Gastrocnemius medialis (tissue), 4 donors: ENCODE data around the gene PLEKHG4B. TPM values are rescaled to one million over a fixed set of nuclear protein-coding genes. Genes with fewer than 3 reads are reported as not detected.

Experiments
- ATAC-seq, 2 donors: fragments of 150-250 bp; one replicate each; pipeline ENCODE4 v1.9.1; 2016
- DNase-seq, 2 donors: peaks; one replicate each; pipeline ENCODE4 v3.0.0-alpha.2; 2019
- H3K27ac ChIP-seq, 4 donors: fragments of 200-600 bp; sonication (generic); 1 replicate in 1 of 4; 2 replicates in 3 of 4; pipeline ENCODE4 v1.5.1; 2016 to 2018; ENCODE audit warnings: mild to moderate bottlenecking in 2 of 4, moderate library complexity in 1 of 4
- H3K27me3 ChIP-seq, 3 donors: fragments of 200-600 bp; sonication (generic) in 2 of 3; 1 replicate in 1 of 3; 2 replicates in 2 of 3; pipeline versions ENCODE4 v1.5.1 to v1.6.0; 2016 to 2019; ENCODE audit warnings: mild to moderate bottlenecking in 1 of 3, moderate library complexity in 1 of 3
- H3K36me3 ChIP-seq, 2 donors: fragments of 200-600 bp; sonication (generic) in 1 of 2; one replicate each; pipeline ENCODE4 v1.5.1; 2017 to 2018
- H3K4me1 ChIP-seq, 2 donors: fragments of 200-600 bp; sonication (generic) in 1 of 2; one replicate each; pipeline ENCODE4 v1.5.1; 2016 to 2017; ENCODE audit warnings: mild to moderate bottlenecking in 2 of 2
- H3K4me3 ChIP-seq, 4 donors: fragments of 200-600 bp; sonication (generic) in 3 of 4; 1 replicate in 1 of 4; 2 replicates in 3 of 4; pipeline ENCODE4 v1.5.1; 2016 to 2019; ENCODE audit warnings: mild to moderate bottlenecking in 2 of 4
- H3K9me3 ChIP-seq, 3 donors: fragments of 200-600 bp; sonication (generic) in 2 of 3; 1 replicate in 1 of 3; 2 replicates in 2 of 3; pipeline ENCODE4 v1.5.1; 2016 to 2019
- POLR2A ChIP-seq, 2 donors: fragments of 450-650 bp; IDR thresholded peaks; one replicate each; pipeline ENCODE4 v1.6.1; 2017; ENCODE audit warnings: antibody characterized with exemption in 2 of 2, mild to moderate bottlenecking in 2 of 2, moderate library complexity in 2 of 2
- in situ Hi-C, 4 donors: fragments of 200-750 bp; cut with MboI; loops; one replicate each; pipeline versions ENCODE4 v1.15.0 to v1.8.0; 2017; ENCODE audit warnings: low sequenced_read_pairs in 4 of 4
- intact Hi-C: fragments of 100-400 bp; cut with DNase I; formaldehyde crosslinking; loops from one replicate; pipeline ENCODE4 v1.15.1; 2023; ENCODE audit warnings: low total_unique reads
- total RNA-seq, 4 donors: library from RNA; depleted of rRNA; stranded (reverse); fragments of >200 nt; gene quantifications; one replicate each; pipeline versions ENCODE4 v1.1.0 to v1.2.3, GENCODE V29; 2016
- TF ChIP-seq, protein P1 (sequence below), 5 experiments: fragments of 450-650 bp in 3 of 5; fragments of 200-600 bp in 2 of 5; sonication (generic) in 2 of 5; IDR thresholded peaks in 4 of 5; conservative IDR thresholded peaks in 1 of 5; 1 replicate in 4 of 5; 2 replicates in 1 of 5; pipeline ENCODE4 v1.5.1; 2016 to 2019; ENCODE audit warnings: antibody characterized with exemption in 5 of 5, mild to moderate bottlenecking in 3 of 5, moderate library complexity in 3 of 5

Gene PLEKHG4B
- total RNA-seq, 4 donors from 2014 or later: not detected

DNA sequence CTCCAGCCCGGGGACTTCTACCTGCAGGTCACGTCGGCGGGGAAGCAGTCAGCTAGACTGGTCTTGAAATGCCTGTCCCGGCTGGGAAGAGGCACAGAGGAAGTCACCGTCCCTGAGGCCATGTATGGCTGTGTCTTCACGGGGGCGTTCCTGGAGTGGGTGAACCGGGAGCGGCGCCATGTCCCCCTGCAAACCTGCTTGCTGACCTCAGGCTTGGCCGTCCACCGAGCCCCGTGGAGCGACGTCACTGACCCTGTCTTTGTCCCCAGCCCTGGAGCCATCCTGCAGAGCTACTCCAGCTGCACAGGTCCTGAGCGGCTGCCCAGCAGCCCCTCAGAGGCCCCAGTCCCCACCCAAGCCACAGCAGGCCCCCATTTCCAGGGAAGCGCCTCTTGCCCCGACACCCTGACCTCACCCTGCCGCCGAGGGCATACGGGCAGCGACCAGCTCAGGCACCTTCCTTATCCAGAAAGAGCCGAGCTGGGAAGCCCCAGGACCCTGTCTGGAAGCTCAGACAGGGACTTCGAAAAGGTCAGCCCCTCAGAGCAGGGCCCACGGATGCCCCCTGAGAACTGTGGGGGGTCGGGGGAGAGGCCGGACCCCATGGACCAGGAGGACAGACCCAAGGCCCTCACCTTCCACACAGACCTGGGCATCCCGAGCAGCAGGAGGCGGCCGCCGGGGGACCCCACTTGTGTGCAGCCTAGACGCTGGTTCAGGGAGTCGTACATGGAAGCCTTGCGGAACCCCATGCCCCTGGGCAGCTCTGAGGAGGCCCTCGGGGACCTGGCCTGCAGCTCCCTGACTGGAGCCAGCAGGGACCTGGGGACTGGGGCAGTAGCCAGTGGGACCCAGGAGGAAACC is 47.8 kb downstream of the PLEKHG4B start:
- no peaks in the 10 kb centered on the region for H3K36me3 ChIP-seq
- intact Hi-C loops (no loop called here), in situ Hi-C loops (no loop called here)
- H3K27me3 ChIP-seq: no peaks in the 10 kb centered on the region
- H3K27ac ChIP-seq: no peak overlapping the region
- no peak for TF ChIP-seq POLR2A (IDR thresholded peaks at IDR 0.05)
- TF ChIP-seq, protein P1, sequence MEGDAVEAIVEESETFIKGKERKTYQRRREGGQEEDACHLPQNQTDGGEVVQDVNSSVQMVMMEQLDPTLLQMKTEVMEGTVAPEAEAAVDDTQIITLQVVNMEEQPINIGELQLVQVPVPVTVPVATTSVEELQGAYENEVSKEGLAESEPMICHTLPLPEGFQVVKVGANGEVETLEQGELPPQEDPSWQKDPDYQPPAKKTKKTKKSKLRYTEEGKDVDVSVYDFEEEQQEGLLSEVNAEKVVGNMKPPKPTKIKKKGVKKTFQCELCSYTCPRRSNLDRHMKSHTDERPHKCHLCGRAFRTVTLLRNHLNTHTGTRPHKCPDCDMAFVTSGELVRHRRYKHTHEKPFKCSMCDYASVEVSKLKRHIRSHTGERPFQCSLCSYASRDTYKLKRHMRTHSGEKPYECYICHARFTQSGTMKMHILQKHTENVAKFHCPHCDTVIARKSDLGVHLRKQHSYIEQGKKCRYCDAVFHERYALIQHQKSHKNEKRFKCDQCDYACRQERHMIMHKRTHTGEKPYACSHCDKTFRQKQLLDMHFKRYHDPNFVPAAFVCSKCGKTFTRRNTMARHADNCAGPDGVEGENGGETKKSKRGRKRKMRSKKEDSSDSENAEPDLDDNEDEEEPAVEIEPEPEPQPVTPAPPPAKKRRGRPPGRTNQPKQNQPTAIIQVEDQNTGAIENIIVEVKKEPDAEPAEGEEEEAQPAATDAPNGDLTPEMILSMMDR (IDR thresholded peaks at IDR 0.05 in 4 of 5, conservative IDR thresholded peaks at IDR 0.05 in 1 of 5): no peak
- no peaks in the 10 kb centered on the region for H3K4me1 ChIP-seq
- no peaks in the 10 kb centered on the region for H3K9me3 ChIP-seq
- ATAC-seq (no peak), DNase-seq (no peak)
- no peak overlapping the region for H3K4me3 ChIP-seq

DNA sequence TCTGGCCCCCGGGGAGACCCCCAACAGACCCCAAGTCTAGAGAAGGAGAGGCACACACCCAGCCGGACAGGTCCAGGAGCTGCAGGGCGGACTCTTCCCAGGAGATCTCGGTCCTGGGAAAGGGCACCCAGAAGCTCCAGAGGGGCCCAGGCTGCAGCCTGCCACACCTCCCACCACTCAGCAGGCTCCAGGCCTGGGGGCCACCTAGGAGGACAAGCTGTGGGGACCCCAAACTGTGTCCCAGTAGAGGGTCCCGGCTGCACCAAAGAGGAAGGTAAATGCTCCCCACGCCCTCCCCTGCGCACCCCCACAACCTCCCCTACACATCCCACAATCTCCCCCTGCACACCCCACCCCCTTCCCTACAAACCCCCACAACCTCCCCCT is 48.5 kb downstream of the PLEKHG4B start:
- in situ Hi-C loops: no loop called here
- Histone ChIP-seq H3K4me1 (no peaks in the 10 kb centered on the region), H3K4me3 (no peak overlapping the region), H3K9me3 (no peaks in the 10 kb centered on the region), H3K36me3 (no peaks in the 10 kb centered on the region), H3K27ac (no peak overlapping the region), H3K27me3 (peaks cover 0 to 4% (median 0%) of the 10 kb centered on the region in 3 donors)
- no peak for DNase-seq
- intact Hi-C loops: no loop called here
- ATAC-seq: no peak
- TF ChIP-seq POLR2A (IDR thresholded peaks at IDR 0.05): no peak
- TF ChIP-seq, protein P1 (IDR thresholded peaks at IDR 0.05 in 4 of 5, conservative IDR thresholded peaks at IDR 0.05 in 1 of 5): no peak

DNA sequence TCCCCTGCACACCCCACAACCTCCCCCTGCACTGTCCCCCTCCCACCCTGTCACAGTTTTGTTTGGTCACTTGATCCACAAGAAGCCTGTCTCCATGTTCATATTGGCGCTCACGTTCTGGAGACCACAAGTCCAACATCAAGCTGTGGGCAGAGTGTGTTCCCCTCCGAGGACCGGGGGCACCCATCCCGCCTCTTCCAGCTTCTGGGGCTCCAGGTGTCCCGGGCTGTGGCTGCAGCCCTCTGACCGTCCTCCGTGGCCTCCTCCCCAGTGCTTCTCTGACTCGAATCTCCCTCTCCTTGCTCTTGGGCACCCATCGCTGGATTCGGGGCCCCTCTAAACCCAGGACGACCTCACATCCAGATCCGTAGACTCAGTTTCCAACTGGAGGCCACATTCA is 49.2 kb downstream of the PLEKHG4B start:
- no peak for ATAC-seq
- no peaks in the 10 kb centered on the region for H3K36me3 ChIP-seq

DNA sequence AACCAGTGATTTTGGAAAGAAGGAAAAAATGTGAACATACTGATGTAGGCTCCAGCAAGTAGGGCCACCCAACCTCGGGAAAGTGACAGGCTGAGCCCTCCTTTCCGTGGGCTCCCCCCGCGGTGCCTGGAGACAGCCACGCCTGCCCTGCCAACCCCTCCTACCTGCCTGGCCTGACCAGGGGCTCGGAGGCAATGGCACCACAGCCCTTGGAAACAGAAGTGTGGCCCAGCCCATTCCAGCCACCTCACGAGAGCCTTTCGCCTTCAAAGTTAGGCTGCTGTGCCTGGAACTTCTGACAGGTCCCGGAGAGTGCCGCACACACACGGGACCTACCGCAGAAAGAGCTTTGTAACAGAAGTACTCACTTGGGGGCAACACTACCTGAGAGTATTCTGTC is 49.8 kb downstream of the PLEKHG4B start:
- Histone ChIP-seq H3K9me3 (no peaks in the 10 kb centered on the region), H3K36me3 (no peaks in the 10 kb centered on the region)

More for the DNA sequence above, 49.2 kb downstream of the PLEKHG4B start:
- no peaks in the 10 kb centered on the region for H3K9me3 ChIP-seq
- peaks cover 0 to 4% (median 0%) of the 10 kb centered on the region in 3 donors for H3K27me3 ChIP-seq
- H3K4me1 ChIP-seq: no peaks in the 10 kb centered on the region
- H3K4me3 ChIP-seq: no peak overlapping the region
- in situ Hi-C loops: no loop called here
- no peak for TF ChIP-seq POLR2A (IDR thresholded peaks at IDR 0.05)
- TF ChIP-seq, protein P1 (IDR thresholded peaks at IDR 0.05 in 4 of 5, conservative IDR thresholded peaks at IDR 0.05 in 1 of 5): no peak
- intact Hi-C loops: no loop called here
- no peak for DNase-seq
- H3K27ac ChIP-seq: no peak overlapping the region

More for the DNA sequence above, 49.8 kb downstream of the PLEKHG4B start:
- TF ChIP-seq, protein P1 (IDR thresholded peaks at IDR 0.05 in 4 of 5, conservative IDR thresholded peaks at IDR 0.05 in 1 of 5): no peak
- TF ChIP-seq POLR2A (IDR thresholded peaks at IDR 0.05): no peak
- intact Hi-C loops: no loop called here
- Histone ChIP-seq H3K27me3 (peaks cover 0 to 4% (median 0%) of the 10 kb centered on the region in 3 donors), H3K4me3 (no peak overlapping the region), H3K27ac (no peak overlapping the region), H3K4me1 (no peaks in the 10 kb centered on the region)
- ATAC-seq (no peak), DNase-seq (no peak)
- in situ Hi-C loops: no loop called here
